Activated CD8-positive, alpha-beta T cell treated with anti-CD3 and anti-CD28 coated beads, Interleukin-2, amount 10 ng/mL, durations not matched to agents 7 days and 5 days (primary cell): ENCODE results near the gene SEMA3E. TPM values are rescaled to one million over a fixed set of nuclear protein-coding genes. Genes with fewer than 3 reads are reported as not detected.

Source experiments
- ATAC-seq: fragments of 150-1000 bp; cut with Tn5 transposase; one replicate; pipeline ENCODE4 v1.10.0; 2021; ENCODE audit warnings: moderate library complexity
- CTCF ChIA-PET: fragments of 350-600 bp; sonication (Branson Sonifier 250); formaldehyde crosslinking; loops from one replicate; lab custom pipeline; 2021; ENCODE audit warnings: antibody characterized with exemption; lab: Charles Lee
- POLR2A ChIA-PET: fragments of 350-600 bp; sonication (Branson Sonifier 250); formaldehyde crosslinking; loops from one replicate; lab custom pipeline; 2021; ENCODE audit warnings: antibody characterized with exemption; lab: Charles Lee
- DNase-seq: peaks from one replicate; pipeline ENCODE4 v3.0.0-alpha.2; 2020
- H3K27ac Mint-ChIP-seq: one replicate; pipeline ENCODE4 v1.8.0; 2021; ENCODE audit warnings: mild to moderate bottlenecking, mixed read lengths
- H3K27me3 Mint-ChIP-seq: one replicate; pipeline ENCODE4 v1.8.0; 2021; ENCODE audit warnings: low read depth, mixed read lengths
- H3K36me3 Mint-ChIP-seq: one replicate; pipeline ENCODE4 v1.8.0; 2021; ENCODE audit warnings: low read depth, mixed read lengths
- H3K4me1 Mint-ChIP-seq: one replicate; pipeline ENCODE4 v1.8.0; 2021; ENCODE audit warnings: low read depth, mixed read lengths
- H3K4me3 Mint-ChIP-seq: one replicate; pipeline ENCODE4 v1.8.0; 2021; ENCODE audit warnings: mild to moderate bottlenecking, mixed read lengths
- H3K9me3 Mint-ChIP-seq: one replicate; pipeline ENCODE4 v1.8.0; 2022; ENCODE audit warnings: mixed read lengths; ENCODE audit not compliant: insufficient read depth
- total RNA-seq, 2 experiments: library from RNA; stranded (reverse); gene quantifications; one replicate each; pipeline ENCODE4 v1.2.3, GENCODE V29; 2021

Gene SEMA3E
- total RNA-seq, 2 experiments from 2014 or later = not detected

GRCh38 chr7:83347945-83348444 is 300.9 kb downstream of the SEMA3E start:
- H3K27ac Mint-ChIP-seq = no peak overlapping the region
- ATAC-seq = no peak
- H3K4me3 Mint-ChIP-seq = no peak overlapping the region
- no peak for DNase-seq
- CTCF ChIA-PET = no interaction called here
- no peaks in the 10 kb centered on the region for H3K27me3 Mint-ChIP-seq
- POLR2A ChIA-PET = no interaction called here
- H3K4me1 Mint-ChIP-seq = no peaks in the 10 kb centered on the region
- H3K36me3 Mint-ChIP-seq = no peaks in the 10 kb centered on the region
- H3K9me3 Mint-ChIP-seq = peaks cover 11% of the 10 kb centered on the region

GRCh38 chr7:83339907-83340306 is 309.0 kb downstream of the SEMA3E start:
- CTCF ChIA-PET = no interaction called here
- POLR2A ChIA-PET = no interaction called here
- Mint-ChIP-seq H3K27ac (no peak overlapping the region), H3K27me3 (no peaks in the 10 kb centered on the region), H3K4me1 (no peaks in the 10 kb centered on the region), H3K9me3 (no peaks in the 10 kb centered on the region), H3K36me3 (no peaks in the 10 kb centered on the region), H3K4me3 (no peak overlapping the region)
- ATAC-seq = no peak
- no peak for DNase-seq

GRCh38 chr7:83338277-83338950 is 310.5 kb downstream of the SEMA3E start:
- H3K9me3 Mint-ChIP-seq = no peaks in the 10 kb centered on the region
- ChIA-PET POLR2A (no interaction called here), CTCF (no interaction called here)
- no peaks in the 10 kb centered on the region for H3K4me1 Mint-ChIP-seq
- DNase-seq (no peak), ATAC-seq (no peak)
- H3K4me3 Mint-ChIP-seq = no peak overlapping the region
- H3K27me3 Mint-ChIP-seq = no peaks in the 10 kb centered on the region
- H3K27ac Mint-ChIP-seq = no peak overlapping the region
- H3K36me3 Mint-ChIP-seq = no peaks in the 10 kb centered on the region

GRCh38 chr7:83337050-83337449 is 311.9 kb downstream of the SEMA3E start:
- ChIA-PET CTCF (no interaction called here), POLR2A (no interaction called here)
- Mint-ChIP-seq H3K36me3 (no peaks in the 10 kb centered on the region), H3K27me3 (no peaks in the 10 kb centered on the region), H3K4me1 (no peaks in the 10 kb centered on the region), H3K27ac (no peak overlapping the region), H3K9me3 (no peaks in the 10 kb centered on the region), H3K4me3 (no peak overlapping the region)
- ATAC-seq (no peak), DNase-seq (no peak)

GRCh38 chr7:83326223-83326622 is 322.7 kb downstream of the SEMA3E start:
- no peak overlapping the region for H3K27ac Mint-ChIP-seq
- H3K4me3 Mint-ChIP-seq = no peak overlapping the region
- H3K36me3 Mint-ChIP-seq = no peaks in the 10 kb centered on the region
- CTCF ChIA-PET = no interaction called here
- no peaks in the 10 kb centered on the region for H3K4me1 Mint-ChIP-seq
- ATAC-seq (no peak), DNase-seq (no peak)
- POLR2A ChIA-PET = no interaction called here
- no peaks in the 10 kb centered on the region for H3K9me3 Mint-ChIP-seq
- no peaks in the 10 kb centered on the region for H3K27me3 Mint-ChIP-seq

- Mint-ChIP-seq H3K27ac (no peak overlapping the region), H3K4me1 (no peaks in the 10 kb centered on the region), H3K36me3 (no peaks in the 10 kb centered on the region), H3K9me3 (no peaks in the 10 kb centered on the region), H3K4me3 (no peak overlapping the region), H3K27me3 (no peaks in the 10 kb centered on the region)
- ATAC-seq (no peak), DNase-seq (no peak)
- CTCF ChIA-PET = no interaction called here
- POLR2A ChIA-PET = no interaction called here
These were observed 323.9 kb downstream of the SEMA3E start for GRCh38 chr7:83325083-83325482.

GRCh38 chr7:83324596-83324995 is 324.3 kb downstream of the SEMA3E start:
- ChIA-PET CTCF (no interaction called here), POLR2A (no interaction called here)
- Mint-ChIP-seq H3K9me3 (no peaks in the 10 kb centered on the region), H3K36me3 (no peaks in the 10 kb centered on the region), H3K4me3 (no peak overlapping the region), H3K4me1 (no peaks in the 10 kb centered on the region), H3K27me3 (no peaks in the 10 kb centered on the region), H3K27ac (no peak overlapping the region)
- no peak for DNase-seq
- no peak for ATAC-seq

- Mint-ChIP-seq H3K27me3 (no peaks in the 10 kb centered on the region), H3K27ac (no peak overlapping the region), H3K4me3 (no peak overlapping the region), H3K9me3 (no peaks in the 10 kb centered on the region), H3K36me3 (no peaks in the 10 kb centered on the region), H3K4me1 (no peaks in the 10 kb centered on the region)
- CTCF ChIA-PET = no interaction called here
- POLR2A ChIA-PET = no interaction called here
- no peak for ATAC-seq
- no peak for DNase-seq
These were observed 327.9 kb downstream of the SEMA3E start for GRCh38 chr7:83321011-83321410.

GRCh38 chr7:83313931-83314330 is 335.0 kb downstream of the SEMA3E start:
- Mint-ChIP-seq H3K4me3 (no peak overlapping the region), H3K27ac (no peak overlapping the region), H3K27me3 (no peaks in the 10 kb centered on the region), H3K4me1 (no peaks in the 10 kb centered on the region), H3K36me3 (no peaks in the 10 kb centered on the region), H3K9me3 (no peaks in the 10 kb centered on the region)
- ATAC-seq = no peak
- ChIA-PET CTCF (no interaction called here), POLR2A (no interaction called here)
- no peak for DNase-seq
